H9 (cell line): ENCODE results near the gene BBS2. TPM values are rescaled to one million over a fixed set of nuclear protein-coding genes. Genes with fewer than 3 reads are reported as not detected.

Experiments used
- DNase-seq: peaks from one replicate; pipeline ENCODE4 v3.0.0-alpha.2; 2017
- H2AFZ ChIP-seq: one replicate; pipeline ENCODE4 v1.6.1; 2013; ENCODE audit warnings: mild to moderate bottlenecking, low read length, control low read depth, moderate library complexity
- H2AK5ac ChIP-seq: 2 replicates; pipeline ENCODE4 v1.6.1; 2013; ENCODE audit warnings: low read length, control low read depth, mixed read lengths; ENCODE audit not compliant: insufficient read length
- H2BK120ac ChIP-seq: one replicate; pipeline ENCODE4 v1.6.1; 2013; ENCODE audit warnings: low read depth, mild to moderate bottlenecking, low read length, control low read depth, inconsistent platforms; ENCODE audit not compliant: poor library complexity, severe bottlenecking
- H2BK12ac ChIP-seq: 2 replicates; pipeline ENCODE4 v1.6.1; 2013; ENCODE audit warnings: low read length, control low read depth, mixed read lengths, low read depth; ENCODE audit not compliant: insufficient read length
- H2BK15ac ChIP-seq: 2 replicates; pipeline ENCODE4 v1.6.1; 2013; ENCODE audit warnings: low read depth, low read length, control low read depth
- H2BK20ac ChIP-seq: one replicate; pipeline ENCODE4 v1.6.1; 2013; ENCODE audit warnings: low read depth, mild to moderate bottlenecking, low read length, control low read depth, inconsistent platforms; ENCODE audit not compliant: poor library complexity, severe bottlenecking
- H2BK5ac ChIP-seq: 2 replicates; pipeline ENCODE4 v1.6.1; 2013; ENCODE audit warnings: low read length, control low read depth, mixed read lengths; ENCODE audit not compliant: insufficient read length
- H3K14ac ChIP-seq: 2 replicates; pipeline ENCODE4 v1.6.1; 2013; ENCODE audit warnings: low read length, control low read depth; ENCODE audit not compliant: insufficient read depth
- H3K18ac ChIP-seq: 2 replicates; pipeline ENCODE4 v1.6.1; 2013; ENCODE audit warnings: low read depth, mild to moderate bottlenecking, mixed read lengths, low read length, control low read depth; ENCODE audit not compliant: insufficient read length
- H3K23ac ChIP-seq: 2 replicates; pipeline ENCODE4 v1.6.1; 2013; ENCODE audit warnings: low read length, control low read depth, mixed read lengths, low read depth; ENCODE audit not compliant: insufficient read length
- H3K23me2 ChIP-seq: 2 replicates; pipeline ENCODE4 v1.6.1; 2013; ENCODE audit warnings: low read depth, mild to moderate bottlenecking, mixed read lengths, low read length, control low read depth; ENCODE audit not compliant: insufficient read length, poor library complexity, severe bottlenecking
- H3K27ac ChIP-seq: 2 replicates; pipeline ENCODE4 v1.5.1; 2013; ENCODE audit warnings: low read length, control low read depth, mixed read lengths, low read depth; ENCODE audit not compliant: insufficient read length
- H3K27me3 ChIP-seq: 2 replicates; pipeline ENCODE4 v1.6.1; 2013; ENCODE audit warnings: low read length, control low read depth, inconsistent platforms; ENCODE audit not compliant: insufficient read depth
- H3K4ac ChIP-seq: 2 replicates; pipeline ENCODE4 v1.6.1; 2013; ENCODE audit warnings: low read depth, mild to moderate bottlenecking, control low read depth, inconsistent platforms, low read length, moderate library complexity
- H3K4me1 ChIP-seq: 2 replicates; pipeline ENCODE4 v1.6.1; 2013; ENCODE audit warnings: low read length, control low read depth, inconsistent platforms; ENCODE audit not compliant: insufficient read depth
- H3K4me2 ChIP-seq: 2 replicates; pipeline ENCODE4 v1.6.1; 2013; ENCODE audit warnings: low read length, control low read depth, mixed read lengths; ENCODE audit not compliant: insufficient read length, insufficient read depth
- H3K56ac ChIP-seq: 2 replicates; pipeline ENCODE4 v1.6.1; 2013; ENCODE audit warnings: low read depth, mild to moderate bottlenecking, mixed read lengths, low read length, control low read depth; ENCODE audit not compliant: insufficient read length
- H3K79me1 ChIP-seq: 2 replicates; pipeline ENCODE4 v1.6.1; 2013; ENCODE audit warnings: low read depth, mild to moderate bottlenecking, moderate library complexity, low read length, control low read depth, inconsistent platforms; ENCODE audit not compliant: insufficient read depth, poor library complexity, severe bottlenecking
- H3K79me2 ChIP-seq: 2 replicates; pipeline ENCODE4 v1.6.1; 2013; ENCODE audit warnings: low read length, control low read depth, inconsistent platforms; ENCODE audit not compliant: insufficient read depth
- H3K9ac ChIP-seq: 2 replicates; pipeline ENCODE4 v1.6.1; 2013; ENCODE audit warnings: low read length, control low read depth, mixed read lengths; ENCODE audit not compliant: insufficient read length; ENCODE audit errors: extremely low read depth
- H3K9me3 ChIP-seq: one replicate; pipeline ENCODE4 v1.6.1; 2013; ENCODE audit warnings: low read depth, low read length, inconsistent platforms; ENCODE audit not compliant: control insufficient read depth
- H3T11ph ChIP-seq: one replicate; pipeline ENCODE4 v1.6.1; 2013; ENCODE audit warnings: mild to moderate bottlenecking, low read length, control low read depth, inconsistent platforms
- H4K20me1 ChIP-seq: one replicate; pipeline ENCODE4 v1.6.1; 2013; ENCODE audit not compliant: control insufficient read depth, insufficient read length, insufficient read depth
- H4K5ac ChIP-seq: 2 replicates; pipeline ENCODE4 v1.6.1; 2013; ENCODE audit warnings: low read depth, mild to moderate bottlenecking, mixed read lengths, low read length, control low read depth; ENCODE audit not compliant: insufficient read length
- H4K8ac ChIP-seq: replicated peaks from 2 replicates; pipeline ENCODE4 v1.6.1; 2013; ENCODE audit warnings: low read length, control low read depth, mixed read lengths, low read depth; ENCODE audit not compliant: insufficient read length
- H4K91ac ChIP-seq: 2 replicates; pipeline ENCODE4 v1.6.1; 2013; ENCODE audit warnings: low read depth, mild to moderate bottlenecking, moderate library complexity, mixed read lengths, low read length, control low read depth; ENCODE audit not compliant: insufficient read length
- H3K27ac Mint-ChIP-seq, 3 experiments: 2 replicates in 2 of 3; 3 replicates in 1 of 3; pipeline ENCODE4 v1.8.0; 2020 to 2021; ENCODE audit warnings: mixed read lengths in 3 of 3, mild to moderate bottlenecking in 1 of 3, moderate library complexity in 1 of 3
- H3K27me3 Mint-ChIP-seq: 2 replicates; pipeline ENCODE4 v1.8.0; 2021; ENCODE audit warnings: low read depth, mild to moderate bottlenecking, moderate library complexity, mixed read lengths
- H3K36me3 Mint-ChIP-seq, 3 experiments: 2 replicates in 2 of 3; 3 replicates in 1 of 3; pipeline ENCODE4 v1.8.0; 2020 to 2021; ENCODE audit warnings: low read depth in 3 of 3, mixed read lengths in 3 of 3; ENCODE audit not compliant: insufficient read depth in 1 of 3
- H3K4me1 Mint-ChIP-seq, 2 experiments: 2 replicates each; pipeline ENCODE4 v1.8.0; 2020; ENCODE audit warnings: mixed read lengths in 2 of 2
- H3K4me3 Mint-ChIP-seq, 2 experiments: 2 replicates in 1 of 2; 3 replicates in 1 of 2; pipeline ENCODE4 v1.8.0; 2020 to 2021; ENCODE audit warnings: mild to moderate bottlenecking in 2 of 2, mixed read lengths in 2 of 2, moderate library complexity in 1 of 2
- H3K9me3 Mint-ChIP-seq, 2 experiments: 2 replicates in 1 of 2; 3 replicates in 1 of 2; pipeline ENCODE4 v1.8.0; 2020; ENCODE audit warnings: mild to moderate bottlenecking in 2 of 2, mixed read lengths in 2 of 2, moderate library complexity in 1 of 2
- WGBS: extraction: QIAGEN DNeasy Blood & Tissue Kit; methylation state at CpG from one replicate; pipeline ENCODE4 v1.1.7; 2013; ENCODE audit warnings: missing lambda C conversion rate, low lambda C conversion rate, mixed read lengths; ENCODE audit not compliant: insufficient read length; ENCODE audit errors: extremely low coverage; 5-methylcytosine and 5-hydroxymethylcytosine counted together
- total RNA-seq: library from RNA; stranded (reverse); gene quantifications from 2 replicates; pipeline ENCODE4 v1.2.1, GENCODE V29; 2021
- TF ChIP-seq, protein P1 (sequence below): fragments of 200-600 bp; sonication (generic); conservative IDR thresholded peaks from 3 replicates; pipeline ENCODE4 v1.8.0; 2021; ENCODE audit warnings: antibody characterized with exemption, mild to moderate bottlenecking

BBS2 gene
- total RNA-seq, 1 experiment from 2014 or later, result 13.1 TPM

DNA sequence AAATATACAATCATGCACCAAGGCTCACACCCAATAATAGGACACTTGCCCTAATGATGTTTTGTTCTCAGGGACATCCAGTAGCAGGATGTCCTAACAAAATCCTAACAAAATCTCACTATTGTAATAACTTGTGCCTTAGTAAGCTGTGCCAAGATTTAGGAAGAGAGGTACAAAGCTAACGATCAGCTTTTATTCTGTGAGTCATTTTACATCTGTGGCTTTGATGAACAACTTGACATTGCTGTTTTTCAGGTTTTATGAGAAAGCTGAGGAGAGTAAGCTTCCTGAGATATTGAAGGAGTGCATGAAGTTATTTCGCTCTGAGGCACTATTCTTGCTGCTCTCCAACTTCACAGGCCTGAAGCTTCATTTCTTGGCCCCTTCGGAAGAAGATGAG is 49.6 kb downstream of the BBS2 start:
- no peak overlapping the region for H3K23ac ChIP-seq
- H3K4me1 ChIP-seq, result no peaks in the 10 kb centered on the region
- TF ChIP-seq, protein P1, sequence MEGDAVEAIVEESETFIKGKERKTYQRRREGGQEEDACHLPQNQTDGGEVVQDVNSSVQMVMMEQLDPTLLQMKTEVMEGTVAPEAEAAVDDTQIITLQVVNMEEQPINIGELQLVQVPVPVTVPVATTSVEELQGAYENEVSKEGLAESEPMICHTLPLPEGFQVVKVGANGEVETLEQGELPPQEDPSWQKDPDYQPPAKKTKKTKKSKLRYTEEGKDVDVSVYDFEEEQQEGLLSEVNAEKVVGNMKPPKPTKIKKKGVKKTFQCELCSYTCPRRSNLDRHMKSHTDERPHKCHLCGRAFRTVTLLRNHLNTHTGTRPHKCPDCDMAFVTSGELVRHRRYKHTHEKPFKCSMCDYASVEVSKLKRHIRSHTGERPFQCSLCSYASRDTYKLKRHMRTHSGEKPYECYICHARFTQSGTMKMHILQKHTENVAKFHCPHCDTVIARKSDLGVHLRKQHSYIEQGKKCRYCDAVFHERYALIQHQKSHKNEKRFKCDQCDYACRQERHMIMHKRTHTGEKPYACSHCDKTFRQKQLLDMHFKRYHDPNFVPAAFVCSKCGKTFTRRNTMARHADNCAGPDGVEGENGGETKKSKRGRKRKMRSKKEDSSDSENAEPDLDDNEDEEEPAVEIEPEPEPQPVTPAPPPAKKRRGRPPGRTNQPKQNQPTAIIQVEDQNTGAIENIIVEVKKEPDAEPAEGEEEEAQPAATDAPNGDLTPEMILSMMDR, result no peak
- no peak overlapping the region for H3K4me2 ChIP-seq
- H3K4me1 Mint-ChIP-seq, result peaks cover 6% of the 10 kb centered on the region in 2 experiments
- H3K27me3 ChIP-seq, result no peaks in the 10 kb centered on the region
- H3K18ac ChIP-seq, result no peak overlapping the region
- H4K8ac ChIP-seq, result no peak overlapping the region
- no peaks in the 10 kb centered on the region for H3K23me2 ChIP-seq
- no peaks in the 10 kb centered on the region for H3K79me2 ChIP-seq
- peaks cover 44 to 96% (median 84%) of the 10 kb centered on the region in 3 experiments; a peak in 6 of 7 replicates for H3K36me3 Mint-ChIP-seq
- H3T11ph ChIP-seq, result no peak overlapping the region
- no peak overlapping the region for H4K5ac ChIP-seq
- H3K14ac ChIP-seq, result no peak overlapping the region
- no peak for DNase-seq
- H2BK12ac ChIP-seq, result no peak overlapping the region
- H2BK5ac ChIP-seq, result no peak overlapping the region
- no peak overlapping the region for H2AFZ ChIP-seq
- H3K27me3 Mint-ChIP-seq, result no peaks in the 10 kb centered on the region
- no peak overlapping the region for H2BK120ac ChIP-seq
- no peaks in the 10 kb centered on the region for H3K9me3 ChIP-seq
- no peaks in the 10 kb centered on the region for H3K79me1 ChIP-seq
- no peak overlapping the region for H2BK15ac ChIP-seq
- H3K4me3 Mint-ChIP-seq, result no peak overlapping the region
- no peak overlapping the region for H3K9ac ChIP-seq
- H2BK20ac ChIP-seq, result no peak overlapping the region
- H2AK5ac ChIP-seq, result no peak overlapping the region
- H4K91ac ChIP-seq, result no peak overlapping the region
- no peak overlapping the region for H3K27ac Mint-ChIP-seq
- H3K9me3 Mint-ChIP-seq, result no peaks in the 10 kb centered on the region
- H3K27ac ChIP-seq, result no peak overlapping the region
- no CpG with 5 or more reads among the region's 3 CpGs for WGBS
- H3K4ac ChIP-seq, result no peak overlapping the region
- no peaks in the 10 kb centered on the region for H4K20me1 ChIP-seq
- no peak overlapping the region for H3K56ac ChIP-seq
